GM18909 (cell line): Measurements from ENCODE around the gene NCOA3.

Experiments used
- ATAC-seq: cut with Tn5 transposase; IDR thresholded peaks from one replicate; pipeline ENCODE4 v1.9.1; 2021; ENCODE audit warnings: mild to moderate bottlenecking; ENCODE audit not compliant: unreplicated experiment, poor library complexity

The NCOA3 gene

GRCh38 chr20:47688385-47689381 lies 187.0 kb downstream of the NCOA3 start:
- ATAC-seq, result no peak

- no peak for ATAC-seq
Observed at GRCh38 chr20:47689731-47690130, 188.0 kb downstream of the NCOA3 start.

- ATAC-seq, result no peak
Observed at GRCh38 chr20:47691625-47692024, 189.9 kb downstream of the NCOA3 start.

GRCh38 chr20:47694021-47694818 lies 192.5 kb downstream of the NCOA3 start:
- no peak for ATAC-seq

GRCh38 chr20:47696856-47697255 lies 195.2 kb downstream of the NCOA3 start:
- no peak for ATAC-seq

GRCh38 chr20:47698142-47698541 lies 196.5 kb downstream of the NCOA3 start:
- no peak for ATAC-seq

GRCh38 chr20:47699818-47700217 lies 198.1 kb downstream of the NCOA3 start:
- no peak for ATAC-seq

- ATAC-seq, result no peak
Observed at GRCh38 chr20:47700327-47700726, 198.6 kb downstream of the NCOA3 start.

- ATAC-seq, result no peak
Observed at GRCh38 chr20:47701612-47702011, 199.9 kb downstream of the NCOA3 start.

GRCh38 chr20:47703748-47704147 lies 202.1 kb downstream of the NCOA3 start:
- no peak for ATAC-seq

- no peak for ATAC-seq
Observed at GRCh38 chr20:47704746-47705496, 203.2 kb downstream of the NCOA3 start.

GRCh38 chr20:47705497-47705856 lies 203.8 kb downstream of the NCOA3 start:
- no peak for ATAC-seq

- no peak for ATAC-seq
Observed at GRCh38 chr20:47706345-47706744, 204.7 kb downstream of the NCOA3 start.
